ENCODE results near the gene TANK. TPM values are rescaled to one million over a fixed set of nuclear protein-coding genes. Genes with fewer than 3 reads are reported as not detected.

The TANK gene
- total and polyA plus RNA-seq, 2 experiments from 2014 or later = 27.7 to 35.4 TPM

DNA sequence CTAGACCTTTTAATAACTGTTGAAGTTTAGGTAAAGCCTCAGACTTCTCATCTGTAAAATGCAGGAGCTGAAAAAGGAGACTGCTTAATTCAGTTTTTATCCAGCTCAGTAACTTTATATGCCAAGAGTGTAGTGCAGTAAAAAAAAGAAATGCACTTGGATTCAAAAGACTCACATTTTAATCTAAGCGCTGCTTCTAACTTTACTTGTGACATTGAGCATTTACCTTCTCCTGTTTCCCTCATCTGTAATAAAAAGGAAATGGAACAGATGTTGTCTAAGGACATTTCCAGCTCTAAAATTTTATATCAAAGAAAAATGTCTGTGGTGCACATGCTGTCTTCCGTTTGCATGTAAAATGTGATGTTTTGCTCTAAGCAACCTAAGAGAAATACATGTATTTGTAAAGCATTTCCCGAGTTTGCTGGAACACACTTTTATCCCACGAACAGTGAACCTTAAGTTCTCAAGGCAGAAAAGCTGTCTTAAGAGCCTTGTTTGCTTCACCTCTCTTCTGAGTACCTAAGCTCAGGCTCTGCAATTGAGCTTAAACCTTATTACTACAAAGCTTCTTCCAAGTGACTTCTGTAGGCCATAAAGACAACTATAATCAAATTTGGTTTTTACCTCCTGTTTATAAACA, 24.2 kb upstream of the TANK start:
- Histone ChIP-seq H3K27me3 (ENCODE audit: insufficient read depth) (no peaks in the 10 kb centered on the region), H2AFZ (peak overlapping the region; percentile 28; the same call in 1 of the 2 replicates), H3K79me2 (replicated peaks; ENCODE audit: insufficient read depth) (no peaks in the 10 kb centered on the region), H4K20me1 (replicated peaks; ENCODE audit: insufficient read depth) (no peaks in the 10 kb centered on the region), H3K9me2 (ENCODE audit: insufficient read depth) (no peaks in the 10 kb centered on the region), H3K4me2 (no peak overlapping the region), H3K36me3 (ENCODE audit: insufficient read depth) (no peaks in the 10 kb centered on the region), H3K27ac (ENCODE audit: low read depth) (no peak overlapping the region), H3K4me3 (no peak overlapping the region), H3K4me1 (ENCODE audit: insufficient read depth) (peaks cover 11% of the 10 kb centered on the region), H3F3A (replicated peaks; ENCODE audit: low read depth) (no peaks in the 10 kb centered on the region)
- H3K4me1 Mint-ChIP-seq = peaks cover 23% of the 10 kb centered on the region
- no peaks in the 10 kb centered on the region; the same call in 2 of the 3 replicates for H3K36me3 Mint-ChIP-seq (ENCODE audit: low read depth)
- H3K27me3 Mint-ChIP-seq (ENCODE audit: insufficient read depth, low read depth, poor library complexity) = no peaks in the 10 kb centered on the region
- DNase-seq (ENCODE audit: low spot score) = no peak
- ATAC-seq = no peak
- H3K27ac Mint-ChIP-seq = no peak overlapping the region
- no peaks in the 10 kb centered on the region; the same call in 2 of the 3 replicates for H3K9me3 Mint-ChIP-seq
- TF ChIP-seq EZH2 (IDR thresholded peaks at IDR 0.05; ENCODE audit: low read depth, unreplicated experiment) (no peak), CREB1 (CRISPR knock-in tag; IDR thresholded peaks at IDR 0.05; ENCODE audit: low read depth) (no peak), ZNF114 (CRISPR knock-in tag; IDR thresholded peaks at IDR 0.05) (no peak)
- TF ChIP-seq, protein P1, sequence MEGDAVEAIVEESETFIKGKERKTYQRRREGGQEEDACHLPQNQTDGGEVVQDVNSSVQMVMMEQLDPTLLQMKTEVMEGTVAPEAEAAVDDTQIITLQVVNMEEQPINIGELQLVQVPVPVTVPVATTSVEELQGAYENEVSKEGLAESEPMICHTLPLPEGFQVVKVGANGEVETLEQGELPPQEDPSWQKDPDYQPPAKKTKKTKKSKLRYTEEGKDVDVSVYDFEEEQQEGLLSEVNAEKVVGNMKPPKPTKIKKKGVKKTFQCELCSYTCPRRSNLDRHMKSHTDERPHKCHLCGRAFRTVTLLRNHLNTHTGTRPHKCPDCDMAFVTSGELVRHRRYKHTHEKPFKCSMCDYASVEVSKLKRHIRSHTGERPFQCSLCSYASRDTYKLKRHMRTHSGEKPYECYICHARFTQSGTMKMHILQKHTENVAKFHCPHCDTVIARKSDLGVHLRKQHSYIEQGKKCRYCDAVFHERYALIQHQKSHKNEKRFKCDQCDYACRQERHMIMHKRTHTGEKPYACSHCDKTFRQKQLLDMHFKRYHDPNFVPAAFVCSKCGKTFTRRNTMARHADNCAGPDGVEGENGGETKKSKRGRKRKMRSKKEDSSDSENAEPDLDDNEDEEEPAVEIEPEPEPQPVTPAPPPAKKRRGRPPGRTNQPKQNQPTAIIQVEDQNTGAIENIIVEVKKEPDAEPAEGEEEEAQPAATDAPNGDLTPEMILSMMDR (conservative IDR thresholded peaks at IDR 0.05; ENCODE audit: low read depth in 2 of 2) = no peak
- TF ChIP-seq, protein P2, sequence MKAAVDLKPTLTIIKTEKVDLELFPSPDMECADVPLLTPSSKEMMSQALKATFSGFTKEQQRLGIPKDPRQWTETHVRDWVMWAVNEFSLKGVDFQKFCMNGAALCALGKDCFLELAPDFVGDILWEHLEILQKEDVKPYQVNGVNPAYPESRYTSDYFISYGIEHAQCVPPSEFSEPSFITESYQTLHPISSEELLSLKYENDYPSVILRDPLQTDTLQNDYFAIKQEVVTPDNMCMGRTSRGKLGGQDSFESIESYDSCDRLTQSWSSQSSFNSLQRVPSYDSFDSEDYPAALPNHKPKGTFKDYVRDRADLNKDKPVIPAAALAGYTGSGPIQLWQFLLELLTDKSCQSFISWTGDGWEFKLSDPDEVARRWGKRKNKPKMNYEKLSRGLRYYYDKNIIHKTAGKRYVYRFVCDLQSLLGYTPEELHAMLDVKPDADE (IDR thresholded peaks at IDR 0.05) = no peak
- TF ChIP-seq, protein P3, sequence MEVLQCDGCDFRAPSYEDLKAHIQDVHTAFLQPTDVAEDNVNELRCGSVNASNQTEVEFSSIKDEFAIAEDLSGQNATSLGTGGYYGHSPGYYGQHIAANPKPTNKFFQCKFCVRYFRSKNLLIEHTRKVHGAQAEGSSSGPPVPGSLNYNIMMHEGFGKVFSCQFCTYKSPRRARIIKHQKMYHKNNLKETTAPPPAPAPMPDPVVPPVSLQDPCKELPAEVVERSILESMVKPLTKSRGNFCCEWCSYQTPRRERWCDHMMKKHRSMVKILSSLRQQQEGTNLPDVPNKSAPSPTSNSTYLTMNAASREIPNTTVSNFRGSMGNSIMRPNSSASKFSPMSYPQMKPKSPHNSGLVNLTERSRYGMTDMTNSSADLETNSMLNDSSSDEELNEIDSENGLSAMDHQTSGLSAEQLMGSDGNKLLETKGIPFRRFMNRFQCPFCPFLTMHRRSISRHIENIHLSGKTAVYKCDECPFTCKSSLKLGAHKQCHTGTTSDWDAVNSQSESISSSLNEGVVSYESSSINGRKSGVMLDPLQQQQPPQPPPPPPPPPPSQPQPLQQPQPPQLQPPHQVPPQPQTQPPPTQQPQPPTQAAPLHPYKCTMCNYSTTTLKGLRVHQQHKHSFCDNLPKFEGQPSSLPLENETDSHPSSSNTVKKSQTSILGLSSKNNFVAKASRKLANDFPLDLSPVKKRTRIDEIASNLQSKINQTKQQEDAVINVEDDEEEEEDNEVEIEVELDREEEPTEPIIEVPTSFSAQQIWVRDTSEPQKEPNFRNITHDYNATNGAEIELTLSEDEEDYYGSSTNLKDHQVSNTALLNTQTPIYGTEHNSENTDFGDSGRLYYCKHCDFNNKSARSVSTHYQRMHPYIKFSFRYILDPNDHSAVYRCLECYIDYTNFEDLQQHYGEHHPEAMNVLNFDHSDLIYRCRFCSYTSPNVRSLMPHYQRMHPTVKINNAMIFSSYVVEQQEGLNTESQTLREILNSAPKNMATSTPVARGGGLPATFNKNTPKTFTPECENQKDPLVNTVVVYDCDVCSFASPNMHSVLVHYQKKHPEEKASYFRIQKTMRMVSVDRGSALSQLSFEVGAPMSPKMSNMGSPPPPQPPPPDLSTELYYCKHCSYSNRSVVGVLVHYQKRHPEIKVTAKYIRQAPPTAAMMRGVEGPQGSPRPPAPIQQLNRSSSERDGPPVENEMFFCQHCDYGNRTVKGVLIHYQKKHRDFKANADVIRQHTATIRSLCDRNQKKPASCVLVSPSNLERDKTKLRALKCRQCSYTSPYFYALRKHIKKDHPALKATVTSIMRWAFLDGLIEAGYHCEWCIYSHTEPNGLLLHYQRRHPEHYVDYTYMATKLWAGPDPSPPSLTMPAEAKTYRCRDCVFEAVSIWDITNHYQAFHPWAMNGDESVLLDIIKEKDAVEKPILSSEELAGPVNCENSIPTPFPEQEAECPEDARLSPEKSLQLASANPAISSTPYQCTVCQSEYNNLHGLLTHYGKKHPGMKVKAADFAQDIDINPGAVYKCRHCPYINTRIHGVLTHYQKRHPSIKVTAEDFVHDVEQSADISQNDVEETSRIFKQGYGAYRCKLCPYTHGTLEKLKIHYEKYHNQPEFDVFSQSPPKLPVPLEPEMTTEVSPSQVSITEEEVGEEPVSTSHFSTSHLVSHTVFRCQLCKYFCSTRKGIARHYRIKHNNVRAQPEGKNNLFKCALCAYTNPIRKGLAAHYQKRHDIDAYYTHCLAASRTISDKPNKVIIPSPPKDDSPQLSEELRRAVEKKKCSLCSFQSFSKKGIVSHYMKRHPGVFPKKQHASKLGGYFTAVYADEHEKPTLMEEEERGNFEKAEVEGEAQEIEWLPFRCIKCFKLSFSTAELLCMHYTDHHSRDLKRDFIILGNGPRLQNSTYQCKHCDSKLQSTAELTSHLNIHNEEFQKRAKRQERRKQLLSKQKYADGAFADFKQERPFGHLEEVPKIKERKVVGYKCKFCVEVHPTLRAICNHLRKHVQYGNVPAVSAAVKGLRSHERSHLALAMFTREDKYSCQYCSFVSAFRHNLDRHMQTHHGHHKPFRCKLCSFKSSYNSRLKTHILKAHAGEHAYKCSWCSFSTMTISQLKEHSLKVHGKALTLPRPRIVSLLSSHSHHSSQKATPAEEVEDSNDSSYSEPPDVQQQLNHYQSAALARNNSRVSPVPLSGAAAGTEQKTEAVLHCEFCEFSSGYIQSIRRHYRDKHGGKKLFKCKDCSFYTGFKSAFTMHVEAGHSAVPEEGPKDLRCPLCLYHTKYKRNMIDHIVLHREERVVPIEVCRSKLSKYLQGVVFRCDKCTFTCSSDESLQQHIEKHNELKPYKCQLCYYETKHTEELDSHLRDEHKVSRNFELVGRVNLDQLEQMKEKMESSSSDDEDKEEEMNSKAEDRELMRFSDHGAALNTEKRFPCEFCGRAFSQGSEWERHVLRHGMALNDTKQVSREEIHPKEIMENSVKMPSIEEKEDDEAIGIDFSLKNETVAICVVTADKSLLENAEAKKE (CRISPR knock-in tag; IDR thresholded peaks at IDR 0.05) = no peak
- H3K4me3 Mint-ChIP-seq = no peak overlapping the region
